PC-9 (cell line): ENCODE data around the gene AGO1.

Experiments used
- EZH2 ChIP-seq: fragments of 200-600 bp; sonication (generic); IDR thresholded peaks from 2 replicates; pipeline ENCODE4 v1.8.0; 2017; ENCODE audit warnings: antibody characterized with exemption, low read depth
- TF ChIP-seq, protein P1 (sequence below): fragments of 200-600 bp; sonication (generic); conservative IDR thresholded peaks from 2 replicates; pipeline ENCODE4 v1.6.1; 2017; ENCODE audit warnings: mixed run types, antibody characterized with exemption, mild to moderate bottlenecking, moderate library complexity

DNA sequence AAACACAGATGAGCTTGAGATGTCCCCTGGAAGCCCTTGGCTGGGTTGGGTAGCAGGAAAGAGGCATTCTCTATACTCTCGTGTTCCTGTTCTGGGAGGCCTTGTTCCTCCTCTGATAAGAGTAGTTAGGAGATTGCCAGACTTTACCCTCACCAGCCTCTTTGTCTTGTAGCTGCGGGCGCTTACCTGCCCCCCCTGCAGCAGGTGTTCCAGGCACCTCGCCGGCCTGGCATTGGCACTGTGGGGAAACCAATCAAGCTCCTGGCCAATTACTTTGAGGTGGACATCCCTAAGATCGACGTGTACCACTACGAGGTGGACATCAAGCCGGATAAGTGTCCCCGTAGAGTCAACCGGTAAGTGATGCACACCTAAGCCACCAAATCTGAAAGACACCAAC lies 5.2 kb downstream of the AGO1 start:
- TF ChIP-seq, protein P1, sequence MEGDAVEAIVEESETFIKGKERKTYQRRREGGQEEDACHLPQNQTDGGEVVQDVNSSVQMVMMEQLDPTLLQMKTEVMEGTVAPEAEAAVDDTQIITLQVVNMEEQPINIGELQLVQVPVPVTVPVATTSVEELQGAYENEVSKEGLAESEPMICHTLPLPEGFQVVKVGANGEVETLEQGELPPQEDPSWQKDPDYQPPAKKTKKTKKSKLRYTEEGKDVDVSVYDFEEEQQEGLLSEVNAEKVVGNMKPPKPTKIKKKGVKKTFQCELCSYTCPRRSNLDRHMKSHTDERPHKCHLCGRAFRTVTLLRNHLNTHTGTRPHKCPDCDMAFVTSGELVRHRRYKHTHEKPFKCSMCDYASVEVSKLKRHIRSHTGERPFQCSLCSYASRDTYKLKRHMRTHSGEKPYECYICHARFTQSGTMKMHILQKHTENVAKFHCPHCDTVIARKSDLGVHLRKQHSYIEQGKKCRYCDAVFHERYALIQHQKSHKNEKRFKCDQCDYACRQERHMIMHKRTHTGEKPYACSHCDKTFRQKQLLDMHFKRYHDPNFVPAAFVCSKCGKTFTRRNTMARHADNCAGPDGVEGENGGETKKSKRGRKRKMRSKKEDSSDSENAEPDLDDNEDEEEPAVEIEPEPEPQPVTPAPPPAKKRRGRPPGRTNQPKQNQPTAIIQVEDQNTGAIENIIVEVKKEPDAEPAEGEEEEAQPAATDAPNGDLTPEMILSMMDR: no peak
- TF ChIP-seq EZH2: no peak
